GM21367 (cell line): ENCODE results near the gene WDR35.
"Not testable (repeated sequence)": the region's sequence is repeated elsewhere in the genome, so short reads cannot be mapped to it uniquely, and the experiment has no call there.

Source experiments
- ATAC-seq: cut with Tn5 transposase; IDR thresholded peaks from one replicate; pipeline ENCODE4 v1.9.1; 2021; ENCODE audit not compliant: unreplicated experiment

Gene WDR35

DNA sequence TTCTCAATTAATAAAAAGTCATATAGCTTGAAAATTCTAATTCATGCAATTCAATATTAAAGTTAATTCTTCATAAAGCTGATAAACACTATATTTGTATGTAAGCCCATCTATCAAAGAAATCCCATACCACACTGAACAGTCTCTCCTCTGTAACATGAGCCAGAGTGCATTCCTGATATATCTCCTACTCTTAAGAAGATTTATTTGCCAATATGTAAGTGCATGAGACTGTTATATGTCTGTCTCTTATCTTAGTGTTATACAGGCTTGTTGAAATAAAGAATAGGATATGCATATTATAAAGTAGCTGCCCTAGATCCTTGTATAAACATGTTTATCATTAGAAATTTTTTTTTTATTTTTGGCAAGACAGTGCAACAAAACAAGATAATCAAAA lies 47.7 kb downstream of the WDR35 start:
- ATAC-seq: no peak

DNA sequence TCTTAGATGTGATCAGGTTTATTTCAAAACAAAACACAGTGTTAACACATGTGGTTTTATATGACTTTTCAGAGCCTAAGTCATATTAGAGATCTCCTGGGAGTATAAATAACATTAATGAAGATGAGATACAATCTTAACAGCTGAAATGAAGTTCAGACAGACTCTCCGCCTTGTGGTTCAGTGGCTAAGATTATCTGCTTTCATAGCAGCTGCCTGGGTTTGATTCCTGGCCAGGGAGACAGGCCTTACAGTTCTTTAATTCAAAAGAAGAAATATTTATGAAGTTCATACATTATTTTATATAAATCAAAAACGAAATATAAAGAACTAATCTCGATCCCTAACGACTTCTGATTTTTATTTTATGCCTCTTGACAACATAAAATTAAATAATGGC lies 52.9 kb downstream of the WDR35 start:
- no peak for ATAC-seq

DNA sequence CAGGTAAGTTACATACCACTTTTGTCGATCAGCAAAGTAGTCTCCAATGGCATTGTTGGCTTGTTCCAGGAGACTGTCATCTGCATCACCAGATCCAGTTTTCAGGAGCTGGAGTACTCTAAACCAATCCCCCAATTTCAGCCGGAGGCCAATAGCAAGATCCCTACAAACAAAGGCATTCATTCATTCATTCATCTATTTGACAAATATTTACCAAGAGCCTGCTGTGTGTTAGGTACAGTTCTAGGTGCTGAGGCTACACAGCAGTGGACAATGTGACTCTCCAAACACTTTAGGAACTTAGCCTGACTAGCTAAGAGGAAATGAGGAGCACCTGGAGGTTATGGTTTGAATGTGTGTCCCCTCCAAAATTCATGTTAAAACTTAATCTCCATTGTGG lies 53.7 kb downstream of the WDR35 start:
- no peak for ATAC-seq

DNA sequence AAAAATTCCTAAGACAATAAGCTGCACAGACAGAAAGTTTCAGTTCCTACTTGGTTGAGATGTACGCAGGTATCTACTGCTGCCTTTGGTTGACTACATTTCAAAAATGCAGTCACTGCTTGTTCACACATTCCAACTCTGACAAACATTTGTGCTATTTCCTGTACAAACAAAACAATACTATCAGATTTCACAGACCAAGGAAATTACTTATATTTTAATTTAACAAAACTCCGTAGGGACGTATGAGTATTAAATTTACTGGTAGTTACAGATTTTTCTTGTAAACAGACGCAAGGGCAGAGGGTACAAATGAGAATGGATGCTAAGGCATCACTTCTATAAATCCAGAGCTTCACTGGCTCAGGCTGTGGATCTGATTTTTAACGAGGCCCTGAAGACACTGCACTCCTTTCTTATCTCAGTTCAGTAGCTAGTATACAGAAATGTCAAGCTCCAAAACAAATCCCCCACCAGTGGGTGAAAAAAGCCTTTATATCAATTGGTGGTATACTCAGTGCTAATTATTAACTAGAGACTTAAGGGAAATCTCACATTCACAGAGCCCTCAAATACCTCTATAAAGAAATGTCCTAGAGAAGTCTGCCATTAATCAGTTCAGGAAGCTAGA lies 56.4 kb downstream of the WDR35 start:
- ATAC-seq: peak; percentile 71

DNA sequence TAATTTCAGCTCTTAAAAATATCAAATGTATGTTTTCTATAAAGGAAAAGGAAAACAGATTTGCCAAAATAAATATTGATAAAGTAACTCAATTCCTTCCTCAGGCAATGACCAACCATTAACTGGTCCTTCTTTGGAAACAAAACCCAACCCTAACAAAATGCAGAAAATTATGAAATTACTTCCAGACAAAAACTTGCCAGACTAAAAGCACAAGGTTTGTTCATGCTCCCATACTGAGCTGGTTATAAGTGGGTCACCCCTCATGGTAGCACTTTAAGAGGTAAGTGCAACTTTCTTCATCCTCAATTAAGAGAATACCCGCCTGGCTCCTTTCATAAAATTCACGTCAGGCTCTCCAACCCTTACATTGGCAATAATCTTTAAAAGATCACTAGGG lies 57.0 kb downstream of the WDR35 start:
- ATAC-seq: peak; percentile 35

DNA sequence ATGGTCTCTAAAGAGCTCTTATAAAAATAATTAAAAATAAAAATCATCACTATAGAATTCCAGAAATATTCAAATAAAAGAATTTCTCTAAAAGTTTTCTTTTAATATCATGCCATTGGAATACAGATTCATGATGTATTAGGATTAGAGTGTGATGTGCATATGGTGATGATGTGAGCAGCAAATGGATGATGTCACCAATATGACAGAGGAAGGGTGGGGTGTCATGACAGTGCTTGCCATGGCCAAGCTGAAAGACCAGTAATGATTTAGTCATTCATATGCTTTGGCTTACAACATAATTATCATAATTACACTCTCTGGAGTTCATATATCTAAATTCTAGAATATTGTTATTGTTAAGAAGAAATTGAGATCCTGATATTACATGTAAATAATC lies 60.7 kb downstream of the WDR35 start:
- no peak for ATAC-seq

DNA sequence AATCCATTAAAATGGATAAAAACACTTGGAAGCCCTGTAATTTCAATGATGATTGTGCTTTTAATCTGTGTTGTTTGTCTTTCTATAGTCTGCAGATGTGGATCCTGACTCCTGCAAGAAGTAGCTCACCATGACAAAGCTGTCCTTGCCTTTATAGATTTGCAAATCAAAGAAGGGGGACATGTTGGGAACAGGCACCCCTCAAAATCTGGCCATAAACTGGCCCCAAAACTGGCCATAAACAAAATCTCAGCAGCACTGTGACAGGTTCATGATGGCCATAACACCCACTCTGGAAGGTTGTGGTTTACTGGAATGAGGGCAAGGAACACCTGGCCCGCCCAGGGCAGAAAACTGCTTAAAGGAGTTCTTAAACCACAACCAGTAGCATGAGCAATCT lies 62.1 kb downstream of the WDR35 start:
- ATAC-seq: not testable (repeated sequence)

DNA sequence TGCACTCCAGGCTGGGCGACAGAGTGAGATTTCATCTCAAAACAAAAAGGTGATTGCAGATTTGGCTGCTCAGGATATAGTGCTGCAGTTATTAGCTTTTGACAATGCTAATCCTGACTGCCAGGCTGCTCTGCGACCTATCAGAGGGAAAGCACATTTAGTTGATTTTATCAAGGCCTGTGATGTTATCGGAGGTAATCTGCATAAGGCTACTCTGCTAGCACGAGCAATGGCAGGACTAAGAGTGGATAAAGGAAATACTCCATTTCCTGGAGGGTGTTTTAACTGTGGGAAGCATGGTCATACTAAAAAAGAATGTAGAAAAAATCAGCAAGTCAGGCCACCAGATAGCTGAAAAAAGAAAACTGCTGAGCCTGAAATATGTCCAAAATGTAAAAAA lies 65.4 kb downstream of the WDR35 start:
- not testable (repeated sequence) for ATAC-seq

DNA sequence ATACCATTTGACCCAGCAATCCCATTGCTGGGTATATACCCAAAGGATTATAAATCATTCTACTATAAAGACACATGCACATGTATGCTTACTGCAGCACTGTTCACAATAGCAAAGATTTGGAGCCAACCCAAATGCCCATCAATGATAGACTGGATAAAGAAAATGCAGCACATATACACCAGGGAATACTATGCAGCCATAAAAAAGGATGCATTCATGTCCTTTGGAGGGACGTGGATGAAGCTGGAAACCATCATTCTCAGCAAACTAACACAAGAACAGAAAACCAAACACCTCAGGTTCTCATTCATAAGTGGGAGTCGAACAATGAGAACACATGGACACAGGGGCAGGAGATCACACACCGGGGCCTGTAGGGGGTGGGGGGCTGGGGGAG lies 67.7 kb downstream of the WDR35 start:
- ATAC-seq: not testable (repeated sequence)

DNA sequence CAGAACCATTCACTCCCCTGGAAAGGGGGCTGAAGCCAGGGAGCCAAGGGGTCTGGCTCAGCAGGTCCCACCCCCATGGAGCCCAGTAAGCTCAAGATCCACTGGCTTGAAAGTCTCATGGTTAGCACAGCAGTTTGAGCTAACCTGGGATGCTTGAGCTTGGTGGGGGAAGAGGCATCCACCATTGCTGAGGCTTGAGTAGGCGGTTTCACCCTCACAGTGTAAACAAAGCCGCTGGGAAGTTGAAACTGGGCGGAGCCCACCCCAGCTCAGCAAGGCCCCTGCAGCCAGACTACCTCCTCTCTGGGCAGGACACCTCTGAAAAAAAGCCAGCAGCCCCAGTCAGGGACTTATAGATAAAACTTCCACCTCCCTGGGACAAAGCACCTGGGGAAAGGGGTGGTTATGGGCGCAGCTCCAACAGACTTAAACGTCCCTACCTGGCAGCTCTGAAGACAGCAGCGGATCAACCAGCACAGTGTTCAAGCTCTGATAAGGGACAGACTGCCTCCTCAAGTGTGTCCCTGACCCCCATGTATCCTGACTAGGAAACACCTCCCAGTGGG lies 73.4 kb downstream of the WDR35 start:
- ATAC-seq: no peak

DNA sequence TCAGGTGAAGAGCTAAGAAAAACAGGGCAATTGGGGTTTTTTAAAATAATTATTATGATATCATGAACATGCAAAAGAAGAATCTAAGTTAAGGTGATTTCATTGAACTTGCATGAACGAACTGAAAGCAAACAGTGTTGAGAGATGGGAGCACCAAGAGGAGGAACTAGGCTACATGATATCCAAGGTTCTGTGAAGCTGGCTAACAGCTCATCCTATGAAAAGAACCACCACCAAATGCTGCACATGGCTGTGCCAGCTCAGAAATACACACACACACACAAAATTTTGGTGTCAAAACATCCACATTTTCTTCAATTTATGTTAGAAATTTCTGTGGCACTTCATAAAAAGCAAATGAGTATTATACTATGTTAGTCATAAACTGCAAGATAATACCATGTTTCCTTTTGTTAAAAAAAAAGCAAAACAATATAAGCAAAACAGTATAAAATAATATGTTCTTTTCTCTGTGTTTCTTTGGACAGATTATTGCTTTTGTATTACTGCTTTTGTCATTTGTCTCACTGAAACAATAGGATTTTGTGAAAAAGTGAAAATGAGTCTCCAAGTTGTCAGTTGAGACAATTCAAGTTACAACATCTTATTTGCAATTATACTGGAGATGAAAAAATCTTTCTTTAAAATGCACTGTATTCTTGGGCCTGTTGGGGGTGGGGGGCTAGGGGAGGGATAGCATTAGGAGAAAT lies 75.5 kb downstream of the WDR35 start:
- ATAC-seq: no peak

DNA sequence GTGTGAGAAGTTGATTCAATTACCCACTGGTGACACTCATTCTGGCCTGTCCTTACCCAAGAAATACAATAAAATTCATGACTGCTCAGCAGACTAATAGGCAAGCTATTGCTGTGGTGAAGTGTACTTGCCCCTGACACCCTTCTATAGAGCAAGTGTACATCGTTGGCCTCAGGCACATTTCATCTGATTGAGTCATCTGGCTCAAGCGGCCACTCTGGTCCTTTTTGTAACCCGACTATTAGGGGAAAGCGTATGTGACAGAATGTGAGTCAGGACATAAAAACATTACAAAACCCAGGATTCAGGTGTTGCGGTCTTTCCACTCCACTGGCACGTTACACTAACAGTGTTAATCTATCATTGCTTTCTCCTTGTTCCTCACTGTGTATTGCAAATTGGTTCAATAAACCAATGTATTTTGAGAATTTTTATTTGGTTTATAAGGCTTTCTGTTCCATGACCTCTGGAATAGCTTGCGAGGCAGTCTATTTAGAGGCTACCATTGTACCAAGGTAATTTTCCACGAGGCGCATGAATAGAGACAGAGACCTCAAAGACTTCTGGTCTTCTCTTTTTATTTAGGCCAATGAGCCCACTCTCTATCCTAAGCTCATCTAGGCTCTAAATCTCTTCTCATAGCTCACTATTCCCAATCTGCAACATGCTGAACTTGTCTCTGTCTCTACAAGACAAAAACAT lies 77.9 kb downstream of the WDR35 start:
- no peak for ATAC-seq

DNA sequence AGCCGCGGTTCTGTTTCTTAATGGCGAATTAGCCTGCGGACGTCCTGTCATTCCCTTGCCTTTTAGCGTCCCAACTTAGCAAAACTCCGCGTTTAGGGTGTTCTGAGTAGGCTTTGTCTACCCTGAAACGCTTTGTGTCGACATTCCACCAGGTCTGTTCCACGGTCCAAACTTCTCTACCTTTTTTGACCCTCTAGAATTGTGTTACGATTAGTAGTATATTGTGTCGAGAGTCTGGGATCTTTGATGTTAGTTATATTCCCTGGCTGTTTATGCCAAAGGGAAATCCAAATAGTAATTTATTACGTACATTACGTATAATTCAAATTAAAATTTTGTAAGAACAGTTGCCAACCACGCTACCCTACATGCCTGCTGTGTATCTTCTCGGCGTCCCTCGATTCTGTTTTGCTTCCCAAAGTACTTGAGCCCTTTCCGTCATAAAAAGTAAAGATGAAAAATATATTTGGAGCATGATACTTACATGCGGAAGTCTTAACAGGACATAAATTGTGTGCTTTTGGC lies 87.6 kb downstream of the WDR35 start:
- no peak for ATAC-seq

DNA sequence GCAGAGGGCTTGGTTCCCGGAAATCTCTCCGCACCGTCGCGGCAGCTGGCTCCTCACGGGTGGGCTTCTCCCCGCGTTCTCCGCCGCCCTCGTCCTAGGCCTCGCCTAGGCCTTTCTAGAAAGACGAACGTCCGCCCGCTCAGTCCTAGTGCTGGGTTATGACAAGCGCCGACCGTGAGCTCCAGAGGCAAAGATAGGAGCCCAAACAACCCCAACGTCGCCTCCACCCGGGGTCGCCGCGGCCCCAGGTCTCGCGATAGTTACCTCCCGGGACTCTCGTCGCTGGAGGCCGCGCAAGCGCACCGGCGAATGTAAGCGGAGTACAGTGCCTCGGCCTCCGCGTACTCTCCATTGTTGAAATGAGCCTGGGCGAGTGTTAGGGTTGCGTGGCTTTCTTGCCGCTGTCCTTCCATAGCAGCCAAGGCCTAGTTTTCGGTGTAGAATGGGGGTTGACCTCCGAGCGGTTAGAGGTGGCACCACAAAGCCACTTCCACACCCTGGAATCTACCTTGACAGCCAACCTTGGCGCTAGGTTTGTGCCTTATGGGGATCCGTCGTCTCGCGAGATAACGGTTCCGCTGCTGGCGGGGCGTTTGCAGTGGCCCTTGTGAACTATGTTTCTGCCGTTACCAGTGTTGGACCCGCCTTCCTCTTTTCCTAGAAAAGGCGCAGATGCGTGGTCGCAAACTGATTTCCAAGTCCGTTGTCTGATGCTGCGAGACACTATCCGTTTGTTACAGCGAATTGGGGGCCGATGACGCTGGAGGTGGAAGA lies 88.3 kb downstream of the WDR35 start, which contains the start of gene TTC32:
TSS of gene TTC32 (minus strand) at position 542 of the 774 bp plus-strand sequence. CDS start at position 413, 129 bp downstream.
- peak; percentile 83 for ATAC-seq

DNA sequence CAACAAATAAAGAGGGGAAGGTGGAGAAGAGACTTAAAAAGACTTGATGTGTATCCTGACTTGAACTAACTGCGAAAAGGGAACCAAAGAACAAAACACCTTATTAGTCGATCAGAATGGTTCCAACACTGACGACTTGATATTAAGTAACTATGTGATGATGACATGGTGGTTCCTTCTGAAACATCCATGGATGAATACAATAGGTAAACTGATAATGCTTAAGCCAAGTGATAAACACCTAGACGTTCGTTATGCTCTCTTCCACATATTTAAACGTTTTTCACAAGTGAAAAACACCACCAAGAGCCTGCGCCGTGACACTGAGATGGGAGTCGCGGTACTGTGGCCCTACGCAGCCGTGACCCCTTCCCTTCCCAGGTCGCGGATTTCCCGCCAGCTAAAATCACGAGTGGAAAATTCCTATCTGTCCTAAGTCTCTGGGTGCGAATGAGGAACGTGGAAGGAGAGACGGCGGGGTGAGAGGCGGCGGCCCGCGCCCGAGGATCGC lies 88.9 kb downstream of the WDR35 start:
- ATAC-seq: peak; percentile 1

DNA sequence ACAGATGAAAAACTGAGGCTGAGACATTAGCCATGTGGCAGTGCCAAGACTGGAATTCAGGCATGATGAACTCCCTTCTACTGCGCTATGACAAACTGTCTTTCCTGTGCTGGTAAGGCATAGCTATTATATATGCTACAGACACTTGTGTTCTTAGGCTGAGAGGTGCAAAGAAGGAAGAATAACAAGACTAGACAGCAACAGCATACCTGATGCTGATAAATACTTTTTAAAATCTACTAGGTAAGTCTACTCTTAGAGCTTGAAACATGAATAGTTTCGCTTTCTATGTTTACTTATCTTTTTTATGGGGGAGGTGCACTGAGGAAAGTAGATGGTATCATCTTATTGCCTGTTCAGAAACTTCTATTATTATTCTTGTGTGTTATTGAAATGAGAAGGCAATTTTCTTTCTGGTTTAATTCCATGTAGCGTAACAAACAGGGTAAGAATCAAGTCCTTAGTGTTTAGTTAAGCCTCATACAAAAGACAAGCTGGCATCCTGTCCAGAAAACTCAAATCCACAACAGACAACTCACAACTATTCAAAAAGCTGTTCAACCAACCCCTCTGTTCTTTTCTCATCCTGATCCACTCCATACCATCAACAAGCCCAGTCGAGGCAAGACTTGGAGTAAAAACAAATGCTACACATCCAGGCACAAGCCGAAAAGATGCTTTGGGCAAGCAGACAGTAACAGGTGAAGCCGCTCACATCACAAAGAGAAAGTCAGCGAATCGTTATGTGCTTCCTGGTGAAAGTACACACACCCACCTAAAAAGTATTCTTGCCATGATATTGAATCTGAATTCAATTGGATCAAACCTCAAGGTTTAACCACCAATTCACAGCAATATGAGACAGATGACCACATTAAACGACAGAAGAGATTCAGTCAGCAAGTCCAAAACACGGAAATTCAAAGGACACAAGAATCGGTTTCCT lies 89.6 kb downstream of the WDR35 start:
- ATAC-seq: peak; percentile 34

DNA sequence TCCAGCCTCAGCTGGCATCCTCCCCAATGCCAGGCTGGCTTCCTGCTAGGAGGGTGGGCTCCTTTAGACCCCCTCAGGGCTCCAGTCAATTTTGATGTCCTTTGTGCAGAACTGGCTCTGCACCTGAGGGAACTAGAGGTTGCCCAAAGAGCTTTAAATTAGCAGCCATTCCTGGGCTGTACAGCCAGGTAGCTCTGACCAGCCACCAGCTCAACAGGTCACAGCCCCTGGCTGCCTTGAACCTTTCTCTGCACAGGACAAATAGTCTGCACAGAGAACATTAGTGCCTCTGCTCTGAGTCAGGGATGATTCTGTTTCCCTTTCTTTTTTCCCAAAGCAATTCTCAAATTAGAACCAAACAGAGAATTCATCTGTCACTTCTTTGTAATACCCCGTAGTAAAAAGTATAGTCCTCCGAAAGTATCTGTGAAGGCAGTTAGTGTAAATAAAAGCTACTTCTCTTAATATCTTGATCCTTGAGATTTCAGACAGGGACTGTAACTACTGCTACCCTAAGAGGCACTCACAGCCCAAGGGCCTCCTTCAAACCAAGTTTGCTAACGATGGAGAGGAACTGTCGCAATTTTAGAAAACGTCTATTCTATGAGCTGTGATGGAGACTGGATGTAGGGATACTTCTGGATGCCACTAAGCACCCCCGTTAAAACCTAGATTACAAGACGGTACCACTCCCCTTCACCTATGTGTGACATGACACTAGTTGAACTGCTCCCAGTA lies 91.1 kb downstream of the WDR35 start:
- ATAC-seq: no peak

DNA sequence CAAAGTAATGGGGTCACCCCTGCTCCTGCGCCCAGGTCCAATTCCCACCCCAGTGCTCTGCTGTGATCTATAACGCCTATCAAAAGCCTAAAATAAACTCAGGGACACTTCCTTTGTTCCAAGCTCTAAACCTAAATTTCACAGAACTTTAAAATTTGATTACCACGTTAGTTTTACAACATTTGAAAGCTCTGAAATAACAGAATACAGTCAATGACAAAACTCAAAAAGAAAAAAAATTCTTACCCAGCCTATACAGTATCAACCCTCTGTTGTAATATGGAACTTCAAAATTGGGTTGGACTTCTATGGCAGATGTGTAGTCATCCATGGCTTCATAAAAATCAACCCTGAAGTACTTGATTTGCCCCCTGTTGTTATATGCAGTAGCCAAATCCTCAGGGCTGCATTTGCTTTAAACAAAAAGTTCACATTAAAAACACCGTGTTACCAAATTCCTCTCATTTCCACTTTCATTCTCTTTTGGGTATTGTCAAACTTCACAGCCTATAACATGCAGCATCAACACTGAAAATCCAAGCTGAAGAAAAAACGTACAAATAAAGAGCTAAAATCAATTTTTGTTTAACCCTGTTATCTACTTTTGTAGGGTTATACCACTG lies 92.2 kb downstream of the WDR35 start:
- ATAC-seq: no peak
